Fibroblast of villous mesenchyme (primary cell): ENCODE results near the gene SLC38A8. TPM values are rescaled to one million over a fixed set of nuclear protein-coding genes. Genes with fewer than 3 reads are reported as not detected.

Experiments used
- DNase-seq: peaks from one replicate; pipeline ENCODE4 v3.0.0-alpha.2; 2010; ENCODE audit warnings: low read depth
- H3K4me3 ChIP-seq: 2 replicates; pipeline ENCODE4 v1.5.1; 2011; ENCODE audit warnings: low read depth, mild to moderate bottlenecking, low read length
- CTCF ChIP-seq: IDR thresholded peaks from 2 replicates; pipeline ENCODE4 v1.5.1; 2012; ENCODE audit warnings: low read depth, mild to moderate bottlenecking, low read length; ENCODE audit not compliant: insufficient read depth
- total RNA-seq: library from RNA; depleted of rRNA; stranded (reverse); fragments of >200 nt; gene quantifications from 2 replicates; pipeline ENCODE4 v1.2.3, GENCODE V29; 2012

SLC38A8 gene
- total RNA-seq, 1 donor = not detected

- no peak overlapping the region for H3K4me3 ChIP-seq
- DNase-seq = no peak
- TF ChIP-seq CTCF = no peak
Observed at GRCh38 chr16:84034516-84034915, 8.1 kb downstream of the SLC38A8 start.

GRCh38 chr16:84033251-84034195, 9.1 kb downstream of the SLC38A8 start:
- no peak overlapping the region for H3K4me3 ChIP-seq
- TF ChIP-seq CTCF = no peak
- no peak for DNase-seq

GRCh38 chr16:84032458-84033178, 10.0 kb downstream of the SLC38A8 start:
- no peak for TF ChIP-seq CTCF
- DNase-seq = no peak

GRCh38 chr16:84031556-84031955, 11.0 kb downstream of the SLC38A8 start:
- no peak for TF ChIP-seq CTCF
- H3K4me3 ChIP-seq = no peak overlapping the region
- no peak for DNase-seq

More at GRCh38 chr16:84032458-84033178, 10.0 kb downstream of the SLC38A8 start:
- no peak overlapping the region for H3K4me3 ChIP-seq

- no peak for DNase-seq
- no peak for TF ChIP-seq CTCF
- H3K4me3 ChIP-seq = no peak overlapping the region
Observed at GRCh38 chr16:84029297-84030047, 13.1 kb downstream of the SLC38A8 start.

- TF ChIP-seq CTCF = no peak
- no peak for DNase-seq
Observed at GRCh38 chr16:84027625-84028024, 15.0 kb downstream of the SLC38A8 start.

More at GRCh38 chr16:84027625-84028024, 15.0 kb downstream of the SLC38A8 start:
- no peak overlapping the region for H3K4me3 ChIP-seq
